GM13976 (cell line): Measurements from ENCODE around the gene KLHL29.

ENCODE experiments used
- DNase-seq: peaks from one replicate; pipeline ENCODE4 v3.0.0; 2012; ENCODE audit warnings: low spot score
- in situ Hi-C: fragments of 300-500 bp; cut with MboI; formaldehyde crosslinking; loops from one replicate; pipeline ENCODE4 v1.12.0; 2022; ENCODE audit warnings: low sequenced_read_pairs, mixed read lengths, inconsistent platforms; ENCODE audit not compliant: unreplicated experiment
- TF ChIP-seq, protein P1 (sequence below): IDR thresholded peaks from 2 replicates; pipeline ENCODE4 v1.5.1; 2012; ENCODE audit warnings: borderline replicate concordance, mild to moderate bottlenecking; ENCODE audit not compliant: insufficient read depth; ENCODE audit errors: extremely low read depth, missing control alignments, control extremely low read depth

Gene KLHL29

DNA sequence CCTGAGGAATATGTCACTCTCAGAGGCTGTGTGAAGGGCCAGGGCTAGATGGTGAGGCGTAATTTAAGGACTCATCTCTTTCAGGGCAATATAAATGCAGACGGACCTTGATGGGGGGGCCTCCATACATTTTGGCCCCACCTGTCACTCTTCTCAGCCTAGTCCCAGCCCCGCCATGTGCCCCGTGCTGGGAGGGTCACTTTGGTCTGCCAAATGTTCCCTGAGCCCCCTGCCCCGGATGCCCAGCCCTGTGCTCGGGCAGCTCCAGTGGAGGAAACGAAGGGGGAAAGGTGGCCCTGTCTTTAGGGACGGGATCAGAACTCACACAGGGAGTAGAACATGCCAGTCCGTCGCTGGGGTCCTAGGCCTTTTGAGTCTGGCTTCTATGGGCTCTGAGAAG is 168.6 kb downstream of the KLHL29 start:
- in situ Hi-C loops = no loop called here
- TF ChIP-seq, protein P1, sequence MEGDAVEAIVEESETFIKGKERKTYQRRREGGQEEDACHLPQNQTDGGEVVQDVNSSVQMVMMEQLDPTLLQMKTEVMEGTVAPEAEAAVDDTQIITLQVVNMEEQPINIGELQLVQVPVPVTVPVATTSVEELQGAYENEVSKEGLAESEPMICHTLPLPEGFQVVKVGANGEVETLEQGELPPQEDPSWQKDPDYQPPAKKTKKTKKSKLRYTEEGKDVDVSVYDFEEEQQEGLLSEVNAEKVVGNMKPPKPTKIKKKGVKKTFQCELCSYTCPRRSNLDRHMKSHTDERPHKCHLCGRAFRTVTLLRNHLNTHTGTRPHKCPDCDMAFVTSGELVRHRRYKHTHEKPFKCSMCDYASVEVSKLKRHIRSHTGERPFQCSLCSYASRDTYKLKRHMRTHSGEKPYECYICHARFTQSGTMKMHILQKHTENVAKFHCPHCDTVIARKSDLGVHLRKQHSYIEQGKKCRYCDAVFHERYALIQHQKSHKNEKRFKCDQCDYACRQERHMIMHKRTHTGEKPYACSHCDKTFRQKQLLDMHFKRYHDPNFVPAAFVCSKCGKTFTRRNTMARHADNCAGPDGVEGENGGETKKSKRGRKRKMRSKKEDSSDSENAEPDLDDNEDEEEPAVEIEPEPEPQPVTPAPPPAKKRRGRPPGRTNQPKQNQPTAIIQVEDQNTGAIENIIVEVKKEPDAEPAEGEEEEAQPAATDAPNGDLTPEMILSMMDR = no peak
- DNase-seq = no peak

DNA sequence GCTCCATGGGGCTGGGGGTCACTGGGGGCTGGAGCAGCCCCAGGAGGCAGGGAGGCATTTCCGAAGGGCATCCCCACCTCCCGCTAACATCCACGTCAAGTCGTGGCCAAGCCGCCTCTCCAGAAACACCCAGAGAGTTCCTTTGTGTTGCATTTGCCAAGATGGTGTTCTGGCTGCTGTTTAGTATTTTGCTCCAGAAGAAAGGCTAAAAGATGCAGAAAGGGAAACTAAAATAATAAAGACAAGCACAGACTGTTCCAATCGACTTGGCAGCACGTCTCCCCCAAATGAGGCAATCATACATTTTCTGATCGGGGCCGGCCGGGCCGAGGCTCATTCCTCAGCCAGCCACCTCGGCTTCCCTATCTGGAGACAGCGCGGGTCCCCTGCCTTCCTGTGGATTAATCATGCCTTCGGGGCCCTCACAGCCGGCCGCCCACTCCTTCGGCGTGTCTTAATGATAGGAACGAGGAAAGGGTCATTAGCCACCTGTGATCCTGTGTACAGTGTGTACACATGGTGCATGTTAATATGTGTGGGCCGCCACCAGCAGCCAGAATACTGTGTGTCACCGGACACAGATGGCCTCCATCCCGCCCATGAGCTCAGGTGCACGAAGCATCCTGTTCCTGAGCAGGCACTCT is 169.2 kb downstream of the KLHL29 start:
- no peak for DNase-seq
- in situ Hi-C loops = no loop called here
- TF ChIP-seq, protein P1 = no peak

DNA sequence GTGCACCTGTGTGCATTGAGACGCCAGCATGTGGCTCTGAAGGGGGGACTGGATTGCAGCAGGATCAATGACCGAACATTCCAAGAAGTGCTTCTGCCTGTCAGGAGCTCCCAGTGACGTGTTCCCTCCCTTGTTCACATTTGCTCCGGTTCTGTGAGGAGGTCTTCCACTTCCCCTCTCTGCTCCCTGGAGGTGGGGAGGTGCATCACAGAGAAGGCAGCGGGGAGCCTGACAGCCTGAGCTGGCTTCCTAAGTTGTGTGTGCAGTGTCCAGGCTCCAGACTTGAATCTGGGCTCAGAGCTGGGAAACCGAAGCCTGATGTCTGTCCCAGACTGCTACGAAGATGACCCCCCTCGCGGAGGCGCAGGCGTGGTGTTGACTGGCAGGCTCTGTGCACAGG is 171.0 kb downstream of the KLHL29 start:
- no peak for DNase-seq
- TF ChIP-seq, protein P1 = no peak
- in situ Hi-C loops = no loop called here

DNA sequence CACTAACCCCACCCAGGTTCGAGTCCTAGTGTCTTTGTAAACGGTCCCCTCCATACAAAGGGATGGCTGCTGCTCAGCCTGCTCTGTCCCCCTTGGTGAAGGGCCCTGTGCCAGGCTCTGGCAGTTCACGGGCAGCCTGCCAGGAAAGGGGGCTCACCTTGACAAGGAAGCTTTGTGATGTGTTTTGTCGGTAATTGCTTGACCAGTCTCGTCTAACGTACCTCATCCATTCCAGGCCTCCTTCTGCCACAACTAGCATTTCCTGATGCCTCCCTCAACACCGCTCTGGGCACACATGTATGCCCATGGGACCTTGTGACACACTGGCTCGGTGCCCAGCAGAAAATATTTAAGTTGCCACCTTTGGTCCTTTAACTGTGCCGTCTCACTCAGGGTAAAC is 171.9 kb downstream of the KLHL29 start:
- DNase-seq = no peak
- in situ Hi-C loops = no loop called here
- TF ChIP-seq, protein P1 = no peak

DNA sequence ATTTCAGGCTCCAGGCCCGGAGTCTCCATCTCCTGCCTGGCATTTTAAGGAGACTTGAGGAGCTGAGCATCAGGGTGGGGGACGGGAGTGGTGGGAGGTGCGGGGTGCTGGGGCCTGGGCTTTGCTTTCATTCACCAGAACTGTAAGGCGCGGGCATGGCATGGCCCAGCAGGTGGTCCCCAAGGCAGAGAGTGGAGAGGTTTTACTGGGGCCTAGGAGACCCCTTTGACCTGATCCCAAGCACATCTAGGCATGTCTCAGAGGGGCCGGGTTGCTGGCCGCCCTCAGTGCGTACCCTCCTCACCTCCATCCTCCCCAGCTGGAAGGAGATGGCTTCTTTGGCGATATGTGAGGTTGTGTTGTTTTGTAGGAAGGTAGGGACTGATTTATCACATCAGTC is 172.5 kb downstream of the KLHL29 start:
- no peak for DNase-seq
- in situ Hi-C loops = no loop called here
- TF ChIP-seq, protein P1 = no peak

DNA sequence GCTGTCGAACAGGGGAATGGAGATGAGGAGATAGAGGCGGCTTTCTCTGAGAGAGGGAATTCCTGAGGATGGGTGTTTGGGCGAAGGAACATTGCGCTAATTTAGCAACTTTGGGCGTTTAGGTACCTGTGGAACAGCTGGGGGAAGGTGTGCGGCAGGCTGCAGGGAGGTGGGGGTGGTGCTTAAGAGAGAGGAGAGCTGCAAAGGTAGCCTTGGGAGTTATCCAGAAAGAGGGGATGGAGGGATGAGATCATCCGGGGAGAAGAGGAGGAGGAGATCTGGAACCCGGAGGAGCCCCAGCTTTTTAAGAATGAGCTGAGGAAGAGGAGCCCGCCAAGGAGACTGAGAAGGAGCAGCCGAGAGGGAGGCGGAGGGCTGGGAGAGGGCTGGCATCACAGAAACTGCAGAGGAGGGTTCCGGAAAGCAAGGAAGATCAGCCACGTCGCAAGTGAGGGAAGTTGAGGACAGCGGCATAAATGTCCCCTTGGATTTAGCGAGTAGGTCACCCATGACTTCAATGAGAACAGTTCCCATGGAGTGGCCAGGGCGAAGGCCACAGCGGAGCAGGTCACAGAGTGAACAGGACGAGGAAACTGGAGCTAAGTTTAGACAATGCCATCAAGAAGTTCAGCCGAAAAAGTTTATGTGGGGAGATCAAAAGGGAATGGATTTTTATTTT is 174.7 kb downstream of the KLHL29 start:
- DNase-seq = no peak
- in situ Hi-C loops = no loop called here
- TF ChIP-seq, protein P1 = no peak
